Progenitor cell of endocrine pancreas (in vitro differentiated cells): ENCODE results near the gene FANCC. TPM values are rescaled to one million over a fixed set of nuclear protein-coding genes. Genes with fewer than 3 reads are reported as not detected.
"Not testable (repeated sequence)": the region's sequence is repeated elsewhere in the genome, so short reads cannot be mapped to it uniquely, and the experiment has no call there.

ENCODE experiments used
- DNase-seq: peaks from one replicate; pipeline ENCODE4 v3.0.0; 2021; ENCODE audit warnings: low spot score; ENCODE audit not compliant: unreplicated experiment
- H3K27ac Mint-ChIP-seq: 2 replicates; pipeline ENCODE4 v1.8.0; 2021; ENCODE audit warnings: mild to moderate bottlenecking, moderate library complexity, mixed read lengths
- H3K27me3 Mint-ChIP-seq: 2 replicates; pipeline ENCODE4 v1.8.0; 2021; ENCODE audit warnings: mixed read lengths
- H3K36me3 Mint-ChIP-seq: 2 replicates; pipeline ENCODE4 v1.8.0; 2022; ENCODE audit warnings: mixed read lengths; ENCODE audit not compliant: insufficient read depth
- H3K4me1 Mint-ChIP-seq: 2 replicates; pipeline ENCODE4 v1.8.0; 2021; ENCODE audit warnings: low read depth, mixed read lengths
- H3K4me3 Mint-ChIP-seq: 2 replicates; pipeline ENCODE4 v1.8.0; 2021; ENCODE audit warnings: low read depth, mild to moderate bottlenecking, moderate library complexity, mixed read lengths
- H3K9me3 Mint-ChIP-seq: 2 replicates; pipeline ENCODE4 v1.8.0; 2021; ENCODE audit warnings: low read depth, mixed read lengths
- total RNA-seq: library from RNA; stranded (reverse); gene quantifications from 2 replicates; pipeline ENCODE4 v1.2.1, GENCODE V29; 2021
- TF ChIP-seq, protein P1 (sequence below): fragments of 200-600 bp; sonication (generic); IDR thresholded peaks from one replicate; pipeline ENCODE4 v1.5.0; 2021; ENCODE audit warnings: antibody characterized with exemption, mild to moderate bottlenecking; ENCODE audit not compliant: unreplicated experiment

The FANCC gene
- total RNA-seq, 1 donor from 2014 or later = 28.9 TPM

DNA sequence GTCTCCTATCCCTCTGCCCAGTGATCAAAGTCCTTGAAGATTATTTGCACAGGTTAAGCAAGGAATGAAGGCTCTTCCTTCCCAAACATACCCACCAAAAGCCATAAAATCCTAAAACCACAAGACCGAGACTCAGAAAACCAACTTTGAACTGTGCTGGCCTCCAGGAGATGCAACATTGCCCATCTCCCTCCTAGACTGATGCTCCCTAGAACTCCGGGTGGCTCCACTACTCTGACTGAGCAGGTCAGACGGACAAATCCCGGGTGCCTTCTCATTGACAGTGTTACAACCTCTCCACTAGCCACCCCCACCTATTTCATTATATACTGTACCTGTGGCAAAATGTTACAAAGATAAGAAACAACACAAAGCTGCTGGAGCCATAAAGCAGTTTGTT is 110.1 kb downstream of the FANCC start:
- Mint-ChIP-seq H3K4me3 (no peak overlapping the region), H3K27me3 (no peaks in the 10 kb centered on the region), H3K36me3 (no peaks in the 10 kb centered on the region), H3K4me1 (peaks cover 12% of the 10 kb centered on the region), H3K9me3 (no peaks in the 10 kb centered on the region), H3K27ac (no peak overlapping the region)
- TF ChIP-seq, protein P1, sequence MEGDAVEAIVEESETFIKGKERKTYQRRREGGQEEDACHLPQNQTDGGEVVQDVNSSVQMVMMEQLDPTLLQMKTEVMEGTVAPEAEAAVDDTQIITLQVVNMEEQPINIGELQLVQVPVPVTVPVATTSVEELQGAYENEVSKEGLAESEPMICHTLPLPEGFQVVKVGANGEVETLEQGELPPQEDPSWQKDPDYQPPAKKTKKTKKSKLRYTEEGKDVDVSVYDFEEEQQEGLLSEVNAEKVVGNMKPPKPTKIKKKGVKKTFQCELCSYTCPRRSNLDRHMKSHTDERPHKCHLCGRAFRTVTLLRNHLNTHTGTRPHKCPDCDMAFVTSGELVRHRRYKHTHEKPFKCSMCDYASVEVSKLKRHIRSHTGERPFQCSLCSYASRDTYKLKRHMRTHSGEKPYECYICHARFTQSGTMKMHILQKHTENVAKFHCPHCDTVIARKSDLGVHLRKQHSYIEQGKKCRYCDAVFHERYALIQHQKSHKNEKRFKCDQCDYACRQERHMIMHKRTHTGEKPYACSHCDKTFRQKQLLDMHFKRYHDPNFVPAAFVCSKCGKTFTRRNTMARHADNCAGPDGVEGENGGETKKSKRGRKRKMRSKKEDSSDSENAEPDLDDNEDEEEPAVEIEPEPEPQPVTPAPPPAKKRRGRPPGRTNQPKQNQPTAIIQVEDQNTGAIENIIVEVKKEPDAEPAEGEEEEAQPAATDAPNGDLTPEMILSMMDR = no peak
- DNase-seq = no peak

DNA sequence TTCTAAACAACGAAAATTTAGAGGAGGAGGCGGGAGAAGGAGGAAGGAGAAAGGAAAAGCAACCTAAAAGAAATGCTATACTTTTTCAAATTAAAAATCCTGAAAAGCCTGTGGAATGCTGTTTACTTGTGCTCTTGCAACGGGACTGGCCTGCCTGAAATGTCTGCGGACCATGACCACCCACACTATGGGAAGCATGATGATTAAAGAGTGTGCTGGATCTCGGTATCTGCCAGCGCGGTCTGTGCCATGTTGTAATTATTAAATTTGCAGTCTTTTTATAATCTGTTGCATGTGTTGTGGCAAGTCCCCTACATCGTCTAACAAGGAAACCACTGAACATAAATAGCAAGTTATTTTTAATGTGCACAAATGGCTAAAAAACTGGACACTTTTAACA is 111.4 kb downstream of the FANCC start:
- H3K27me3 Mint-ChIP-seq = no peaks in the 10 kb centered on the region
- H3K36me3 Mint-ChIP-seq = no peaks in the 10 kb centered on the region
- DNase-seq = no peak
- no peak overlapping the region for H3K27ac Mint-ChIP-seq
- no peak overlapping the region for H3K4me3 Mint-ChIP-seq
- TF ChIP-seq, protein P1 = no peak
- no peaks in the 10 kb centered on the region for H3K9me3 Mint-ChIP-seq
- H3K4me1 Mint-ChIP-seq = peaks cover 12% of the 10 kb centered on the region

DNA sequence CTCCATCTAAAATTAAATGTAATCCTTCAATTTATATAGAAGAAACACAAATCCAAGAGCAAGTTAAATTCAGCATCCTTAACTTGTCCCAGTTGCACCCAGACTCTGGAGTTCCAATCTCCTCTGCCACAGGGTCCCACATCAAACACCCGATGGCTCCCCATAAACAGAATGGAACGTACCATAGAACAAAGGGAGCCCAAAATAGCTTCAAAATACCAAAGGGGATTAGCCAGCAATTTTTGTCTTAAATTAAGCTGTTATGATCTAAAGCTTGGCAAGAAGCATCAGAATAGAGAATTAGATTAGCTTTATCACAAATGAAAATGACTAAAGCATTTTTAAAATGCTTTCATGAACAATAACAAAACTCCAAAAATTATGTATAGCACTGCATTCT is 112.8 kb downstream of the FANCC start:
- Mint-ChIP-seq H3K4me3 (no peak overlapping the region), H3K27ac (no peak overlapping the region), H3K9me3 (no peaks in the 10 kb centered on the region), H3K27me3 (no peaks in the 10 kb centered on the region), H3K36me3 (no peaks in the 10 kb centered on the region), H3K4me1 (peaks cover 11% of the 10 kb centered on the region)
- DNase-seq = no peak
- TF ChIP-seq, protein P1 = no peak

DNA sequence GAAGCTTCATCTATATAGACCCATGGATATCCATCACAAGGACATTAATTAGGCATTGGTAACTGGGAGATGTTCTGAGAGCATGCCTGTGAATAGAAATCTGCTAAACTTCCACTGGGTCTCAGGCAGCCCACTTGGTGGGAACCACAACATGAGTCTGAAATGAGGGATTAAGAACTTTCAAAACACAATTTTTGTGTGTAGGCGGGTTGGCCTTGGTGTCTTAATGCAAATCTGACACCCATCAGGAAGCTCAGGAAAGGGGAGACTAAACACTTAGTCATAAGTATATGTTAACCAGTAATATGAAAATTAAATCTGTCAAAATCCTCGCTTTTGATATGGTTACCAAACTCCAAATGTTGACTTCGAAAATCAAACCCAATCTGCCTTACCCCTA is 113.2 kb downstream of the FANCC start:
- Mint-ChIP-seq H3K4me1 (peaks cover 11% of the 10 kb centered on the region), H3K27me3 (no peaks in the 10 kb centered on the region), H3K36me3 (no peaks in the 10 kb centered on the region), H3K4me3 (no peak overlapping the region), H3K9me3 (no peaks in the 10 kb centered on the region), H3K27ac (no peak overlapping the region)
- TF ChIP-seq, protein P1 = no peak
- no peak for DNase-seq

DNA sequence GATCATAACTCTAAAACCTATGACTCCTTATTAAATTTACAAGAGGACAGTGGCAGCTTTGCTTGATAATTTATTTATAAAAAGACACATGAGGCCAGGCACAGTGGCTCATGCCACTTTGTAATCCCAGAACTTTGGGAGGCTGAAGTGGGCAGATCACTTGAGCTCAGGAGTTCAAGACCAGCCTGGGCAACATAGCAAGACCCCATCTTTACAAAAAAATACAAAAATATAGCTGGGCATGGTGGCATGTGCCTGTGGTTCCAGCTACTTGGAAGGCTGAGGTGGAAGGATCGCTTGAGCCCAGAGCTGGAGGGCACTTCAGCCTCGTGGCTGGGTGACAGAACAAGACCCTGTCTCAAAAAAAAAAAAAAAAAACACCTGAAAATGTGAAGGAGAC is 114.5 kb downstream of the FANCC start:
- H3K27me3 Mint-ChIP-seq, H3K9me3 Mint-ChIP-seq, DNase-seq, H3K4me3 Mint-ChIP-seq, H3K27ac Mint-ChIP-seq, H3K36me3 Mint-ChIP-seq: not testable (repeated sequence)
- peaks cover 11% of the 10 kb centered on the region for H3K4me1 Mint-ChIP-seq

DNA sequence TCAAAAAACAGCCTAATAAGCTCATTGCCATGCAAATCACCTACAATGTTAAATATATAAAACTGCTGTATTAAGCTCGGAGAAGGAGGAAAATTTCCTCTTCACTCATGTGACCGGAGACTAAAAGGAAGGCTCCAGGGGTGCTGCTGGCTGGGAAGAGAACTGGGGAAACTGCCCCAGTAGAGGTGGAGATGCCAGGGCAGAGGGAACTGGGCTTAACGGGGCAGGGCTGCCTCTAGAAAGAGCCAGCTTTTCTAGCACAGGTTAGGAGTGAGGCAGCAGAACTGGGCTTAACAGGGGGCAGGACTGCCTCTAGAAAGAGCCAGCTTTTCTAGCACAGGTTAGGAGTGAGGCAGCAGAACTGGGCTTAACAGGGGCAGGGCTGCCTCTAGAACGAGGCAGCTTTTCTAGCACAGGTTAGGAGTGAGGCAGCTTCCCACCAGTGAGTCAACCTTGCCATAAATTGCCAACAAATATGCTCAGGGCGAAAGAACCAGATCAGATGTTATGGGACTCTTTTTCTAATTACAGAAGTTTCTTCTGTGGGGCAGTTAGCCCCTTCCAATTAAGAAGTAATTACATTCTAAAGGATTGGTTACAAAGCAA is 115.3 kb downstream of the FANCC start:
- no peak for DNase-seq
- peaks cover 9% of the 10 kb centered on the region for H3K4me1 Mint-ChIP-seq
- TF ChIP-seq, protein P1 = no peak
- no peak overlapping the region for H3K27ac Mint-ChIP-seq
- no peaks in the 10 kb centered on the region for H3K36me3 Mint-ChIP-seq
- H3K4me3 Mint-ChIP-seq = no peak overlapping the region
- H3K27me3 Mint-ChIP-seq = no peaks in the 10 kb centered on the region
- H3K9me3 Mint-ChIP-seq = no peaks in the 10 kb centered on the region
